GM19238 (cell line): ENCODE data around the gene CRACDL.
A peak's percentile ranks its signal among the peaks of the same experiment; 100 is the strongest.
"Not testable (repeated sequence)": the region's sequence is repeated elsewhere in the genome, so short reads cannot be mapped to it uniquely, and the experiment has no call there.

Experiments
- DNase-seq: peaks from one replicate; pipeline ENCODE4 v3.0.0; 2011; ENCODE audit warnings: low spot score; ENCODE audit not compliant: insufficient read length

The CRACDL gene

DNA sequence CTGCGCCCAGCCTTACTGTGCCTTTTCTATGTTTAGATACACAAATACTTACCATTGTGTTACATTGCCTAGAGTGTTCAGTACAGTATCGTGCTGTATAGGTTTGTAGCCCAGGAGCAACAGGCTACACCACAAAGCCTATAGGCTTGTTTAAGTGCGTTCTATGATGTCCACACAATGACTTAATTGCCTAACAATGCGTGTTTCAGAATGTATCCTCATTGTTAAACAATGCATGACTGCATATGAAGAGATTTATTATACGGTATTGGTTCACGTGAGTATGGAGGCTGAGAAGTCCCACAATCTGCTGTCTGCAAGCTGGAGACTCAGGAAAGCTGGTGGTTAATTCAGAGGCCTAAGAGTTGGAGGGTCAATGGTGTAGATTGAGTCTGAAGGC is 158.9 kb downstream of the CRACDL start:
- DNase-seq, result no peak

DNA sequence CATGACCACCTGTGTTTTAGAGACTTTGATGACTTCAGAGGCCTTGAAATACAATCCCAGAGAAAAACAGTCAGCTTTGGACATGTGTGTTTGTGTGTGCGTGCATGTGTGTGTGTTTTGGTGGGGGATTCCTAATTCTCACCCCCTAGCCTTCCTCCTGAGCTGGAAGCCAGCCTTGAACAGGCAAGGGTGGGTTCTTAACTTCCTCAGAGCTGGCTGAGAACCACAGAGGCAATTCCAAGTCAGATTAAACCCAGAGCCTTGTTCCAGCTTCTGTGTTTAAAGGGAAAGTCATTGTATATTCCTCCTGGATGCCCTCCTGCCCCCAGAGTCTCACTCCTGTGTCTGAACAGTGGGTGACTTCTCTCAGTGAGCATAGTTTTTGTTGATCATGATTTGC is 159.9 kb downstream of the CRACDL start:
- DNase-seq, result no peak

GRCh38 chr2:98775146-98775986 is 160.7 kb downstream of the CRACDL start:
- no peak for DNase-seq

- DNase-seq, result no peak
Observed at GRCh38 chr2:98773907-98774306, 162.1 kb downstream of the CRACDL start.

DNA sequence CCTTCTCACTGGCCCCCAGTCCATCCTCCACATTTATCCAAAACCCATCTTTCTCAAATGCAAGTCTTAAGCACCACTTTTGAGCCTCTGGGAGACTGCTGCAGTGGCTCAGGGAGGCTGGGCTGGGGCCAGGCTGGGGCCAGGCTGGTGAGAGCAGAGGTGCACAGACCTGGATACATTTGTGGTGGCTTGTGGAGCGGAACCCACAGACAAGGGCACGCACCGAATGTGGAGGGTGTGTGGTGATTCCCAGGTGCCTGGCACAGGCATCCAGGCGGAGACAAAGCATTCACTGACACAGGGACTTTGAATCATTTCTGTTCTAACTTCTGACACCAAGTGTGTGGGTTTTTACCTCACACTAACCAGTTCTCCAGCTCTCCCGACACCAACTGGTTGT is 162.9 kb downstream of the CRACDL start:
- no peak for DNase-seq

DNA sequence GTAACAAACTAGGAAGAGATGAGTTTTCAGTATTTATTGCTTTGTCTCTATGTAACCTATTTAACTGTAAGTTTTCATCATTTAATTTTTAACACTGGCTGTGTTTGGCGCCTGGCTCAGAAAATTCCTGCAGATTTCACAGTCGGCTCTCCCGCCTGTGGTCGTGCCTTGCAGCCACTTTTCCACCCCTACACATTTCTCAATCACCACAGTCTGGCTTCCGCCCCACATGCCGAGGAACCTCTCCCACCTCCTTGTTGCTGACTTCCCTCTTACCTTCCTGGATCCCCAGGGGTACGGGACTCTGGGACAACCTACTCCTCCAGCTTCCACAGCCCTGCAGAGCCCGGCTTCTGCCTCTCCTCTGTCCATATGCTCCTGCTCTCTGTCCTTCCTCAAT is 163.5 kb downstream of the CRACDL start:
- no peak for DNase-seq

GRCh38 chr2:98771721-98772524 is 164.1 kb downstream of the CRACDL start:
- no peak for DNase-seq

DNA sequence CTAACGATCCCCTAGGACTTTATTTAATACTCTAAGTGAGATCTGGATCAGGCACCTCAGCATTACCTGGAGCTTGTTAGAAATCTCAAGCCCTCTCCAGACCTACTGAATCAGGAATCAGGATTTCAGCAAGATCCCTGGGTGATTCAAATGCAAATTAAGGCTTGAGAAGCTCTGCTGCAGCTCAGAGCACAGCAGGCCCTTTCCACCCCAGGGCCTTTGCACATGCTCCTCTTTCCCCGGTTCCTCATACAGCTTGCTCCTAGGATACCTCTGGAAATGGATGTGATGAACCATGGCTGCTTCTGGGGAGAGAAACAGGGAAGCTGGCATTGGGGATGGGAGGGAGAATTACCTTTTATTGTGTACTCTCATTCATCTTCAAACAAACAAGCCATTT is 164.8 kb downstream of the CRACDL start:
- no peak for DNase-seq

DNA sequence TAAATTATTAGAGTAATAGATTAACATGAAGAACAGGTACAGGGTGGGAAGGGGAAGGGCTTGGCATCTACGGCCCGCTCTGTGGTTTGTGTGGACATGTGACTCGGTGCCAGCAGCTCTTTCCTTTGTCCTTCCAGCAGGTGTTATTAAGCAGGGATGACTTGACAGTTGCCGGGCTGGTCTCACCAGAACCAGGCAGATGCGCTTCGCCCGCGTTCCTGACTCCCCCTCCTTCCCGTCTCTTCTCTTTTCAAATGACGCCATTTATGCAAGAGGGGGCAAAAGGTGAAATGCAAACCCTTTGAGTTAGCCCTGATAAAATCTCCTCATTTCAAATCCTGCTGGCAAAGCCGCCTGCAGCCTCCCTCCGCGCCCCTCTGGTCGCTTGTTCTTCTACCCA is 166.2 kb downstream of the CRACDL start:
- DNase-seq, result no peak

- DNase-seq, result no peak
Observed at GRCh38 chr2:98769114-98769476, 166.9 kb downstream of the CRACDL start.

GRCh38 chr2:98768384-98769113 is 167.5 kb downstream of the CRACDL start:
- no peak for DNase-seq

DNA sequence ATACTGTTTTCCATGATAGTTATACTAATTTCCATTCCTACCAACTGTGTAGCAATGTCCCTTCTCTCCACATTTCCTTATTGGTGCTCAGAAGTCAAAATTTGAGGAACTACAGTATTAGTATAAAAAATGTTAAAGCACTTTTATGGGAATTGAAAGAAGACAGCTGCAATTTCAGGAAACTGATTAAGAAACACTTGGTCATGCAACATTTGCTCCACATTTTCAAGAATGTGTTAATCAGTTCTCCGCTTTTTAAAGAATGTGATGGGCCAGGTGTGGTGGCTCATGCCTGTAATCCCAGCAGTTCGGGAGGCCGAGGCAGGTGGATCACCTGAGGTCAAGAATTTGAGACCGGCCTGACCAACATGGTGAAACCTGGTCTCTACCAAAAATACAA is 171.5 kb downstream of the CRACDL start:
- DNase-seq, result no peak

- no peak for DNase-seq
Observed at GRCh38 chr2:98763209-98763951, 172.6 kb downstream of the CRACDL start.

- no peak for DNase-seq
Observed at GRCh38 chr2:98761909-98762308, 174.1 kb downstream of the CRACDL start.

- no peak for DNase-seq
Observed at GRCh38 chr2:98761267-98761781, 174.7 kb downstream of the CRACDL start.

DNA sequence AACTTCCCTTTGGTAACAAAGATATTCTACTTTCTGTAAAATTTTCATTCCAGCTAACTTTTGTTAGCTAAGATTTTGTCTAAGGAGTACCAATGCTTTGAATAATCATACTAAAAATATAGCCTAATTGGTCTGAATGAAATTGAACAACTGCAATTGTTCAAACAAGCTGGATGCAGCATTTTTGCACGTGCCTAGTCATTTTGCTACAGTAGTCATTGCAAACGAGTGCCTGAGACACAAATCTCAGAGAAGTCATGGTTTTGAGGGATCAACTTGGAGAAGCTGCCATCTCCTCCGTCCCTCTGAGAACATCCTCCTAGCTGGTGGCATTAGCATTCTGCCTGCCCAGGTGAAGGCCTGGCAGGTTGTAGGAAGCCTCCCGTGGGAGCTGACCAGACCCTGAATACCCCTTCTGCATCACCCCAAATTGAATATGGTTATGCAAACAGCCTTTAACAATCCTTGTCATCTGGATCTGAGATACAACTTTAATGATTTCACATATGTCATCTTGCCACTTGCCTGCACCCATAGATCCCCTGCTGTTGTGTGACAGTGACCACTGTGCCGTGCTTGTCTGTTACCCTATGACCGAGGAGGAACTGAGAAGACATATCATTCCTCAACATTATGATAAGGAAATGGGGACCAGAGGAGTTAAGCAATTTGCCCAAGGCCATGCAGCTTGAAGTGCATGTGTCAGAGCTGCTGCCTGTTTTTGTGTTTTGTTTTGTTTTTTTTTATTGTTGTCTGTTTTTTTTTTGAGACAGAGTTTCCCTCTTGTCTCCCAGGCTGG is 176.0 kb downstream of the CRACDL start:
- DNase-seq, result no peak

GRCh38 chr2:98759338-98759737 is 176.7 kb downstream of the CRACDL start:
- no peak for DNase-seq

DNA sequence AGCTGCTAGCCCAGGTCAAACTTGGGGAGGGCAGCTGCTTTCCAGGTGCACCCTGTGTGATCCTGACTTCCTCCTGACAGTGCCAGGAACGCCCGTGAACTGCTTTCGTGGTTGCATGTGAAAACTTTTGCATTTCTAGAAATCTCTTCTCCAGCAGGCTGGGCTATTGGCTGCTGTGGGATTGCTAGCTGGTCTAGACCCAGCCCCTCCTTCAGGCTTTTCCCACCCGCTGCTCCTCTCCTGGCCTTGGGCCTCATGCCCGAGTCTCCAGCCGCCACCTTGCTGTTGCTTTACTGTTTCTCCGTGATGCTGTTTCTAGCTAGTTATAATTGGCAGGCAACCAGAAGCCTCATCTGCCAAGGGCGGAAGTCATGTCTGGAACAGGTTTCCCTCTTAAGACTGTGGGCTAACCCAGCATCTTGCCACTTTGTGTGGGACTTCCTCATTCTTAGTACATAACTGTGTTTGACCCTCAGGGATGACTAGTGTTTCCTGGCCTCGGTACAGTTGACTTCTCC is 178.1 kb downstream of the CRACDL start:
- DNase-seq, result peak; percentile 57

DNA sequence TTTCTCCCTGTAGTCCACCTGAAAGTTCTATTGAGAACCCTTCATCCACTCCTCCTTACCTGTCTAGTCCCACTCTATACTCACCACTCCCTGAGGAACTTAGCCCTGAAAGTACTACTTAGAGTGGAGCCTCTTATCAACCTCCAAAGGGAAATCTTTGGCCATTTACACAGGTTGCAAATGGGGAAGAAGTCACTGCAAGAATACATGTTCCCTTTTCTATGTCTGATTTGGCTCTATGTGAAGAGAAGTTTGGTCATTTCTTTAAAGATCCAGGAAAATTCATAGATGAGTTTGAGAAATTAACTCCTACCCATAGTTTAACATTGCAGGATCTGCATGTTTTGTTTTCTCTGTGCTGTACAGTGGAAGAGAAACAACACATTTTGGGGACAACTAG is 182.2 kb downstream of the CRACDL start:
- DNase-seq, result no peak

DNA sequence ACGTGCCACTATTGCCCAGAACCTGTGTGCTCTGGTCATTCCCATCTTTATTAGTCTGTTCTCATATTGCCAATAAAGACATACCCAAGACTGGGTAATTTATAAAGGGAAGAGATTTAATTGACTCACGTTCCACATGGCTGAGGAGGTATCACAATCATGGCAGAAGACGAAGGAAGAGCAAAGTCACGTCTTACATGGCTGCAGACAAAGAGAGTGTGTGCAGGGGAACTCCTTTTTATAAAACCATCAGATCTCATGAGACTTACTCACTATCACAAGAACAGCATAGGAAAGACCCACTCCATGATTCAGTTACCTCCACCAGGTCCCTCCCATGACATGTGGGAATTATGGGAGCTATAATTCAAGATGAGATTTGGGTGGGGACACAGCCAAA is 183.3 kb downstream of the CRACDL start:
- not testable (repeated sequence) for DNase-seq
